HG03103 (cell line): Measurements from ENCODE around the gene CORO6.
A peak's percentile ranks its signal among the peaks of the same experiment; 100 is the strongest.

Source experiments
- ATAC-seq: cut with Tn5 transposase; IDR thresholded peaks from one replicate; pipeline ENCODE4 v1.9.1; 2021; ENCODE audit warnings: low read depth; ENCODE audit not compliant: unreplicated experiment

The CORO6 gene

DNA sequence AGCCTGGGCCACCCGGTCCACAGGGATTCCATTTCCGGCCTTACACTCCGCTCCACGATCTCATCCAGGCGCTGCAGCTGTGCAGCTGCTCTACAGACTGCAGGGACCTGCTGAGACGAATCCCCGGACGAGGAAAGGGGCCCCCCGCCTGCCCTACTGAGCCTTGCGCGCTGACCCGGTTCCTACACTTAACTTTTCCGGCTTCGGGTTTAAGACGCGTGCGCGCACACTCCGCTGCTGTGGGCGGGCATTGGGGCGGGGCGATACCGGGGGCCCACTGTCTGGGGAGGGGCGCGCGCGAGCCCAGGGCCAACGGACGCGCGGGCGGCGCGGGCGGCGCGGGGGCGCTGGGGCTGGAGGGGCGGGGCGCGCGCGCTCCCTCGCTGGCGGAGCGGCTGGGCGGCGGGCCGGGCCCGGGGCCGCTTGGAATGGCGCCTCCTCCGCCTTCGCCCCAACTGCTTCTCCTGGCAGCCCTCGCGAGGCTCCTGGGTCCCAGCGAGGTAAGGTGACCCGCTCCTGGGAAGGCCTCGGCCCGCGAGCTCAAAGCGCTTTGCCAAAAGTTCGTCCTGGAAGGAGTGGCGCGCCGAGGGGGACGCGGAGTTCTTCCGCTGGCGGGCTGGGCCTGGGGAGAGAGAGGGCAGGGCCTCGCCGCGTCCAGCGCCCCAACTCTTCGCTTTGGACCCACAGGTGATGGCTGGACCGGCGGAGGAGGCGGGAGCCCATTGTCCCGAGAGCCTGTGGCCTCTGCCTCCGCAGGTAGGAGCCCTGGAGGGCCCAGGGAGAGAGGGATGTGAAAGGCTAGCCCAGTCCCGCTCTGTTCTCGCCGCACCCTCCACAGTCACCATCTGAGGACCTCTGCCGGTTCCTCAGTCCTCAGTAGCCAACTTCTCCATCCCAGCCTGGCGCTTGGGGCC, 54.1 kb downstream of the CORO6 start, which contains the start of gene TP53I13:
Gene TP53I13, plus strand, starts transcription at position 371 of the 914 bp plus-strand sequence. Its CDS starts 58 bp downstream, at position 429.
- peak; percentile 37 for ATAC-seq

- ATAC-seq, result peak; percentile 30
Measured at GRCh38 chr17:29567554-29568330, 55.0 kb downstream of the CORO6 start.

DNA sequence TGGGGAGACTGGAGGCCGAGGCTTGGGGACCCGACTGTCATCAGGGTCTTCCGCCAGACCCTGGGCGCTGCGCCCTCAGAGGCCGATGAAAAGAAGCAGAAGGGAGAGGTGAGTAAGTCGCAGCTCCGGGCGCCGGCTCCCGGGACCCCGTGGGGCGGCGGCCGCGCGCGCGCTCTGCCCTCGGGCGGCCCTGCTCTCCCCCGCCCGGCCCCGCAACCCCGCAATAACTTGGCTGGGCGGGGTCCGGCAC, 55.5 kb downstream of the CORO6 start:
- no peak for ATAC-seq

GRCh38 chr17:29566473-29567303, 56.0 kb downstream of the CORO6 start, which contains the start of gene ABHD15:
Gene ABHD15, minus strand, starts transcription at chr17:29567037. Its CDS starts 71 bp downstream, at chr17:29566966.
- ATAC-seq, result no peak

DNA sequence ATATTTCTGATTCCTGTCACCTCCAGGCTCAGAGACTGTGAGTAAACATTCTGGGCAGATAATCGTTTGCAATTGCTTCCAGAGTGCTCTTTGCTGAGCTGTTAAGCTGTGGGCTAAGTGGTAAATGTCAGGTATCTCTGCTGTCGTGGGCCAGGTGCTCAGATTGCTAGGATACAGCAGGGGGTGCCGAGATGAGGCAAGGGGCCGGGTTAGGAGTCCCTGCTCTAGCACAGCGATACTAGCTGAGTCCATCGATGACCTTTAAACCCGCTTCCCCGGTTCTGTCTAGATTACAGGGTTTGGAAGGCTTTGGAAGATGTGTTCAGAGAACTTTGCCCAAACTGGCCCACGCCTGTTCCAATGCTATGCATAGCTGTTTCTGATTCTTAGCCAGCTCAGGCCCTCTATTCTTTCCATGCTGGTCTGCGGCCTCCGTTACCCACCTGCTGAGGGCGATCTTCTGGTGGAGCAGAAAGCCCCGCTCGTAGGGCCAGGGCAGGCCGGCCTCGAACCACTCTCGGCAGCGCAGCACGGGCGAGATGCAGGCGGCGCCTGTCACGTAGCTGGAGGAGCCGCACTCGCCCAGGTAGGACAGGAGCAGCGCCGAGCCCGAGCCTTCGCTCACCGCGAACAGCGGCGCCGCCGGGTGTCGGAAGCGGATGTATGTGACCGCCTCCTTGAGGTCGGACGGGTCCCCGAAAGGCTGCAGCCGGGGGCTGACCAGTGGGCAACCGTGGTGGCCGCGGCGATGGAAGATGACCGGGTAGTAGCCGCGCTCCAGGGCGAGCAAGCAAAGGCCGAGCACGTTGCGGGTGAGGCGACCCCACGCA, 56.9 kb downstream of the CORO6 start:
- ATAC-seq, result no peak
